CD4-positive, alpha-beta T cell treated with Interleukin-6 for 4 hours (primary cell): ENCODE data around the gene SIX5.
"Not testable (repeated sequence)": the region's sequence is repeated elsewhere in the genome, so short reads cannot be mapped to it uniquely, and the experiment has no call there.

Experiments used
- DNase-seq: peaks from one replicate; pipeline ENCODE4 v3.0.0-alpha.2; 2020; ENCODE audit warnings: mixed read lengths

SIX5 gene

DNA sequence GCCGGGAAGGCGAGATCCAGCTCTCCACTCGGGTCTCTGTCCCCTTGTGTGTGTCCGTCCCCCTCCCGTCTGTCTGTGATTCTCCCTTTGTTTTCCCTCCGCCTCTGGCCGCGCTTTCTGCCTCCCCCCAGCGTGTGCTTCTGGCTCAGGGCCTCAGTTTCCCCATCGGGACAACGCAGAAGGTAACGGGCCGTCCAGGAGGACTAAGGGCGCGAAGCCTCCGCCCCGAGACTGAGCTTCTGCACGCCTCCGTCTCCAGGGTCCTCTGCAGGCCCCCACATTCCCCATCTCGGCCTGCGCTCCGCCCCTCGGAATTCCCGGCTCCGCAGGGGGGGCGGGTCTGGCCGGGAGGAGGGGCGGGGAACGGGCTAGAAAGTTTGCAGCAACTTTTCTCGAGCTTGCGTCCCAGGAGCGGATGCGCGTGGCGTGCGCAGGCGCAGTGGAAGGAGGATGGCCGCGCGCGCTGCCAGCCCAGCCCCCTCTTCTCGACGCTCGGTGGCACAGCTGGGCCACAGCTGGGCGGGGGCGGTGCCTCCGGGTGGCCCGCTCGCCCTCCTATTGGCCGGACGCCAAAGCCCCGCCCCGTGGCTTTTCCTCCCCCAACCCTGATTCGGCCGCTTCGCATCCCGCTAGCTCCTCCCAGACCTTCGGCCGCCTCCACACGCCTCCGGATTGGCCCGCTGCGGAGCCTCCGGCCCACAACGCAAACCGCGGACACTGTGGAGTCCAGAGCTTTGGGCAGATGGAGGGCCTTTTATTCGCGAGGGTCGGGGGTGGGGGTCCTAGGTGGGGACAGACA is at the start of gene SIX5:
TSS of gene SIX5 (minus strand) at position 269 of the 799 bp plus-strand sequence. CDS start 408 bp downstream, outside the sequence.
- peak; percentile 94 for DNase-seq

- no peak for DNase-seq
Measured at GRCh38 chr19:45817725-45818301, 48.8 kb upstream of the SIX5 start.

- peak; percentile 97 for DNase-seq
Measured at GRCh38 chr19:45817010-45817724, 48.1 kb upstream of the SIX5 start.

DNA sequence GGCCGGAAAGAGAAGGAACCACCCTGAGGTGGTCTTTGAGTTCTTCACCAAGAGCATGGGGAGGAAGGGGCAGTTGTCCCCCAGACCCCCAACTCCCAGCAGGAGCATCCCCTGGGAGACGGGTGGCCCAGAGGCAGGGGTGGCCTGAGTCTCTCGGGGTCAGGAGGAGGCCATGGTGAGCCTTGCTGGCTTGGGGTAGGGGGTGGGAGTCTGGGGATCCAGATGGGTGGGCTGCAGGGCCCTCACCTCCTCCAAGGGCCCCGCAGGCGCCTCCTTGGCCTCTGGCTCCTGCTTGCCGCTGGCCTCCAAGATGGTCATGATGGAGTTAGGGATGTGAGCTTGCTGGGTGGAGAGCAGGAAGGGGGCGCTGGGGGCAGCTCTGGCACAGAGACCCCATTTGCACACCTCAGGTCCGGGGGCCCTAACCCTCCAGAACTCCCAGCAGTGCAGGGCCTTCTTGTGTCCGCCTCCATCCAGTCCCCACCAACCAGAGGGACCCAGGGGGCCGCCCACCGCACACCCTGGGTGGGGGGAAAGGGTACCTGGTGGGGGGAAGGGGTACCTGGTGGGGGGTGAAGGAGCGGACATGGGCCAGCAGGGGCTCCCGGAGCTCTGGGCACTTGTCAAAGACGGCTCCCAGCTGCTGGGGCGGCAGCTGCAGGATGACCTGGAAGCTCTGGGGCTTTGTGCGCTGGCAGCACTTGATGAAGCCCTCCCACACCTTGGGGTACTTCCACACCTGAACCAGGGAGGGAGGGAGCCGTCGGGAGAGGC is 47.4 kb upstream of the SIX5 start:
- no peak for DNase-seq

DNA sequence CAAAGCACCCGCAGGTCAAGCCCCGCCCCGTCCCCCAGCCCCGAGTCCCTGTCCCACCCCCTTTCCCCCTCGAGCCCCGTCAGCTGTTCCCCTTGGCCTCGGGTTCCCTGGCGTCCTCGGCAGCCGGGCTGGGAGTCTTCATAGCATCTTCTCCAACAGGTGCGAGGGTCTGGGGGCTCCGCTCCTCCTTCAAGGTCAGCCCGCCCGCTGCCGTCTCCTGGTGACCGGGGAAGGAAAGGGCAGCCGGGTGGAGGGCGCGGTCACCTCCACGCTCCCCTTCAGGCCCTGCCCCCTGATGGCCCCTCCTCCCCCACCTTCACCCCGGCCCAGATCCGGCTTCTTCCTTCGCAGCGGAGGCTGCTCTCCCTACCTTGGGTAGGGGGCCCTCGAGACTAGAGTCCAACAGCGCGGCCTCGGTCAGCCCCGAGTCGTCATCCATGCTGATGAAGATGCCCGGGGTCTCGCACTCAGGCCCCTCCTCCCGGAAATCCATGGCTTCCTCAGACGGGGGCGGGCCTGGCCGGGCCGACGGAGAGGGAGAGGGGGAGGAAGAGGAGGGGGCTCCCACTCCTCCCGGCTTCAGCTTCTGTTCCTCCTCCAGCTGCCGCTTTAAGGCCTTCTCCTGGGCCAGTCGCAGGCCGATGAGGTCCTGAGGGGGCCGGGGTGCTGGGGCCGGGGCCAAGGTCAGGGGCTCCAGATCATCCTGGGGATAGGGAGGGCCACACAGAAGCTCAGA is 46.6 kb upstream of the SIX5 start:
- peak; percentile 15 for DNase-seq

DNA sequence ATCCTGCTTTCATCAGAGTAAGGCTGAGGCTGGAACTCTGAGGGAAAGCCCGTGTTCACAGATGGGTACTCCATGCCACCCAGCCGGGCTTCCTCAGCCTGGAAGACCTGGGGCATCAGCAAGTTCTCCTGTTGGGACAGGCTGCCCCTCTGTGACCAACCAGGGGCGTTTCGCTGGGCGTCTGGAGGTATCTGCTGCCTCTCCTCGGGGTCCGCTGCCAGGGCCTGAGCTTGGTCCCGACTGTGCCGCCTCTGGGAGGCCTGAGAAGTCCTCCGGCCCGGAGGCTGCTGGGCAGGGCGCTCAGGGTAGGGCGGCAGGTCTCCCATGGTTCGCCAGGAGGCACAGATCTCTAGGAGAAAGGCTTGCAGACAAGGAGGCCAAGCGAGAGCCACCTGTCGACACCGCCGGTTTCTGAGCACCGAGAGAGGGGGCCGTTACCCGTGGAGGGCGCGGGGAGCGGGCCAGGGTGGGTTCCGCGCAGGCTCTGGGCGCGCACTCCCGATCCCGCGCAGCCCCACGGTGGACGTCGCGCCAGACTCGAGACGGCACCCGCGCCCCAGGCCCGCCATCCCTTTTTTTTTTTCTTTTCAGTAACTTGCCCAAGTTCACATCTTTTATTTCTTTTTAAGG is 45.9 kb upstream of the SIX5 start, which contains the start of gene RSPH6A:
TSS of gene RSPH6A (minus strand) at position 458 of the 630 bp plus-strand sequence. CDS start at position 326, 132 bp downstream.
- no peak for DNase-seq

DNA sequence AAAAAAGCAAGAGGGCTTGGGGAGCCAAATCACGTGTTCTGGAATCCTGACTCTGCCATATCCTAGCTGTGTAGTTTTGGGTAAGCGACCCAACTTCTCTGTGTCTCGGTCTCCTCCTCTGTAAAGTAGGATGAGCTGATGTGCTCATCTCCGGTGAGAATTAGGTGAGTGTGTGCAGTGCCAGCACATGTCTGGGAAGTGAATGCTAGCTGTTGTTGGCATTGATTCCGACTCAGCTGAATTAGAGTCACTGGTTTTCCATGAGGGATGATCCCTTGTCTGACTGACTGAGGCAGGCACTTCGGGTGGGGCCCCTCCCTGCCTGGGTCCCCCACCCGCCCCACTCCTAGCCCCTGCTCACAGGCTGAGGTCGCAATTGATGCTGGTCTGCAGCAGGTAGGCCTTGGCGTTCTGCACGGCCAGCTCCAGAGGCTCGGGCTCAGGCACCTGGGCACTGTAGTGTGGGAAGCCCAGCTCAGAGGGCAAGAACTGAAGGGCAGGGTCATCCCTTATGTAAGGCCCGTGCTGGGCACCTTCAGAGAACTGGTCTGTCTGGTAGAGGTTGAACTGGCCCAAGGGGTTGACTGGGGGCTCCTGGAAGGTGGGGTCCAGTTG is 45.2 kb upstream of the SIX5 start:
- DNase-seq, result no peak

DNA sequence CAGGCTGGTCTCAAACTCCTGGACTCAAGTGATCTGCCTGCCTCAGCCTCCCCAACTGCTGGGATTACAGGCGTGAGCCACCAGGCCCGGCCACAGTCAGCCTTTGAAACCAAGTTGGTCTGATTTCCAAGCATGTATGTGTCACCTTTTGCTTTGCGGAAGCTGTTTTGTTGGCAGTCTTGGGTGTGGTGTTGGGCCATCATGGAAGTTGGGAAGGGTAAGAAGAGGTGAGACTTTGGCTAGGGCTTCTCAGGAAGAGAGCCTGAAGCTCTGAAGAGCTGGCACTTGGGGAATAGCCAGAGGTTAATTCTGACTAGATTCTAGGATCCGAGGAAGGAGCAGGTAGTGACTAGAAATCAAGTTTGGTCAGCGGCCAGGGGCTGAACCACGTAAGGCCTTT is 43.2 kb upstream of the SIX5 start:
- DNase-seq, result no peak

- DNase-seq, result no peak
Measured at GRCh38 chr19:45809643-45810159, 40.6 kb upstream of the SIX5 start.

- no peak for DNase-seq
Measured at GRCh38 chr19:45805719-45806118, 36.7 kb upstream of the SIX5 start.

- DNase-seq, result no peak
Measured at GRCh38 chr19:45804959-45805230, 35.8 kb upstream of the SIX5 start.

GRCh38 chr19:45804140-45804958 is 35.3 kb upstream of the SIX5 start:
- no peak for DNase-seq

GRCh38 chr19:45801603-45802175 is 32.6 kb upstream of the SIX5 start:
- DNase-seq, result no peak

GRCh38 chr19:45800070-45800553 is 31.1 kb upstream of the SIX5 start:
- DNase-seq, result no peak

DNA sequence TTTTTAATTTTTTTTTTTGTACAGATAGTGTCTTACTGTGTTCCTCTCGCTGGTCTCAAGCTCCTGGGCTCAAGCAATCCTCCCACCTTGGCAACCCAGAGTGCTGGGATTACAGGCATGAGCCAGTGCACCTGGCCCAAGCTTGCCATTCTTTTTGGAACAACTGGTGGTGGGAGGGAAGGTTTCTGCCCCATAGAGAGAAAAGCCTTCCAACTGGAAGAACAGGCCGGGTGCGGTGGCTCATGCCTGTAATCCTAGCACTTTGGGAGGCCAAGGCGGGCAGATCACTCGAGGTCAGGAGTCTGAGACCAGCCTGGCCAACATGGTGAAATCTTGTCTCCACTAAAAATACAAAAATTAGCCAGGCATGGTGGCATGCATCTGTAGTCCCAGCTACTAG is 30.5 kb upstream of the SIX5 start:
- DNase-seq, result not testable (repeated sequence)

- peak; percentile 69 for DNase-seq
Measured at GRCh38 chr19:45798995-45799517, 30.0 kb upstream of the SIX5 start.

- DNase-seq, result no peak
Measured at GRCh38 chr19:45794627-45795026, 25.6 kb upstream of the SIX5 start.

- no peak for DNase-seq
Measured at GRCh38 chr19:45793876-45794275, 24.8 kb upstream of the SIX5 start.

GRCh38 chr19:45793178-45793564 is 24.1 kb upstream of the SIX5 start:
- no peak for DNase-seq
